Dermis blood vessel endothelial cell (primary cell): ENCODE measurements around the gene IQCN. TPM values are rescaled to one million over a fixed set of nuclear protein-coding genes. Genes with fewer than 3 reads are reported as not detected.
A peak's percentile ranks its signal among the peaks of the same experiment; 100 is the strongest.

ENCODE experiments used
- DNase-seq: peaks from one replicate; pipeline ENCODE4 v3.0.0; 2010
- total RNA-seq: library from RNA; depleted of rRNA; stranded (reverse); fragments of >200 nt; gene quantifications from 2 replicates; pipeline ENCODE4 v1.2.3, GENCODE V29; 2014

The IQCN gene
- total RNA-seq: under 0.01 and 0.17 TPM in 2 replicates

- DNase-seq: peak; percentile 33
Measured at GRCh38 chr19:18274219-18274780, at the start of gene IQCN. TSS of gene IQCN (minus strand) at chr19:18274452. CDS start at chr19:18269478, 4,974 bp downstream.

DNA sequence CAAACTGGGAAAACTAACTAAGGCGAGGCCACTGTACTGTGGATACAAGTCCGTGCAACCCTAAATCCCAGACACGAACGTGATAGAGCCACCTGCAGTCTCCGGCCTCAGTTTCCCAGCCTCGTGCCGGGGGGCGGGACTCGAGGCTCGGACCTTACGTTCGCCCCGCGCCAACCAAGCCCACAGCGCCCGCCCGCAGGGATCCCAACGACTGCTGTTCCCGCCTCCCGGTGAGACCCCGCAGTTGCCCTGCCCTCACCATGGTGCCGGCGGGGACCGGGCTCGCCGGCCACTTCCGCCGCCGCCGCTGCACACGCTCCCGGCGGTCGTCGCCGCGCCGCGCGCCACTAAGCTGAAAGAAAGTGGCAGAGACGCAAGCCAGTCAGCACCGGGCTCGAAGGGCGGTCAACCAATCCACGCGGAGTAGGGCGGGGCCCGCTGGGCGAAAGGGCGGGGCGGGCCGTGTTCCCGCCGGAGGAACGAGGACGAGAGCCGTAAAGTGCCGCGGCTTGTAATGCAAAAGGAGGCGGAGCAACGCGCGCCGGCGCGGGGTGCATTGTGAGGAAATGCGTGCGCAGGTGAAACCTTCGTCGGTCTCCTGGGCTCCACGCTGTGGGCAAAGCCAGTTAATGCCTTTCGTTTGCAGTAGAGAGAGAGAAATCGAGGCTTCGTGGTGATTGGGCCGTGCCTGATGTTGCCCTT is 48.7 kb upstream of the IQCN start, which contains the start of gene LSM4:
LSM4 (minus strand) TSS at position 318 of the 702 bp plus-strand sequence; CDS start at position 262, 56 bp downstream.
- peak; percentile 98 for DNase-seq

DNA sequence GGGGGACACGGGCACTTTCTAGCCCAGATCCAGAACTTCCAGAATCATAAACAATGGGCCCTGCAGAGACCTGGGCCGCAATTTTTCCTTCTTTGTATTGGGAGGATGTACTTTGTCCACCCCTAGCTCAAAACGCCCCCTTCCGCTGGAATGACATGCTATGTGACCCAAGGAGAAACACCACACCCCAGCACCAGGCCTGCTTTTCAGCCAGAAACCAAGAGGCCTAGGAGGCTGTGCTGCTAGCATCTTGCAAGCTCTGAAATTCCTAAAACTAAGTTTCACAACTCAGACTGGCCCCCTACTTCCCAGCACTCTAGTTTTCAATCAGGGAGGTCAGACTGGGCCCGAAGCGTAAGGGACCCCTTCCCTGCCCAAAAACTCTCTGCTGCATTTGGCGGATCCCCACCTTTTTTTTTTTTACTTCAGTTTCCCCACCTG is 48.1 kb upstream of the IQCN start:
- DNase-seq: peak; percentile 55

- peak; percentile 23 for DNase-seq
Measured at GRCh38 chr19:18321734-18322102, 47.5 kb upstream of the IQCN start.

- peak; percentile 78 for DNase-seq
Measured at GRCh38 chr19:18320865-18321733, 46.8 kb upstream of the IQCN start.

- DNase-seq: no peak
Measured at GRCh38 chr19:18319591-18320135, 45.4 kb upstream of the IQCN start.

GRCh38 chr19:18317961-18318800 is 43.9 kb upstream of the IQCN start:
- peak; percentile 71 for DNase-seq

DNA sequence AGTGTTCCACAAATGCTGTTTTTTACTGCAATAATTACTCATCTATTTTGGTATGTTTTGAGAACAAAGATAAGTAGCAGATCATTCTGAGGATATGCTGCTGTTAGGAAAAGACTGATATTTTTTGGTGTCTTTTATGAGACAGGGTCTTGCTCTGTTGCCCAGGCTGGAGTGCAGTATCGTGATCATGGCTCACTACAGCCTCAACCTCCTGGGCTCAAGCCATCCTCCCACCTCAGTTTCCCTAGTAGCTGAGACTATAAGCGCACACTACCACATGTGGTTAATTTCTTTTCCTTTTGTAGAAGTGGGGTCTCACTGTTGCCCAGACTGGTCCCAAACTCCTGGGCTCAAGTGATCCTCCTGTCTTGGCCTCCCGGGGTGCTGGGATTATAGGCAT is 39.1 kb upstream of the IQCN start:
- DNase-seq: no peak

DNA sequence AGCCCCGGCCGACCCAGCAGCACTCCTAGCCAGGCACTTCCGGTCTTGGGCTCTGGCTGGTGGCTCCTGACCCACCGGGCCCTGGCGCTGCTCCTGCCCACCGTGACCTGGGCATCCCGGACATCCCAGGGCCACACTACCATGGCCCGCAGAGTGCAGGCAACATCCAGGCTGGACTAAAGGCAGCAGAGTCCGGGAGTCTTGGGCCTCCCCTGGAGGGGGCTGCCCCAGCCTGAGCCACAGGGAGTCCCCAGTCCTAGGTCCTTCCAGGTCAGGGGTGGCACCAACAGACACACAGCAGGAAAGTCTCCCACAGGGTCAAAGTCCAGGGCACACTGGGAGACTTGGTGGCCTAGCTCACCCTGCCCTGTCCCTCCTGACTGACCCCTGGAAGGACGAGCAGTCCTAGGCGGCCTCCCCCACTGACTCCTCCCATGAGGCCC is 37.9 kb upstream of the IQCN start:
- DNase-seq: no peak

DNA sequence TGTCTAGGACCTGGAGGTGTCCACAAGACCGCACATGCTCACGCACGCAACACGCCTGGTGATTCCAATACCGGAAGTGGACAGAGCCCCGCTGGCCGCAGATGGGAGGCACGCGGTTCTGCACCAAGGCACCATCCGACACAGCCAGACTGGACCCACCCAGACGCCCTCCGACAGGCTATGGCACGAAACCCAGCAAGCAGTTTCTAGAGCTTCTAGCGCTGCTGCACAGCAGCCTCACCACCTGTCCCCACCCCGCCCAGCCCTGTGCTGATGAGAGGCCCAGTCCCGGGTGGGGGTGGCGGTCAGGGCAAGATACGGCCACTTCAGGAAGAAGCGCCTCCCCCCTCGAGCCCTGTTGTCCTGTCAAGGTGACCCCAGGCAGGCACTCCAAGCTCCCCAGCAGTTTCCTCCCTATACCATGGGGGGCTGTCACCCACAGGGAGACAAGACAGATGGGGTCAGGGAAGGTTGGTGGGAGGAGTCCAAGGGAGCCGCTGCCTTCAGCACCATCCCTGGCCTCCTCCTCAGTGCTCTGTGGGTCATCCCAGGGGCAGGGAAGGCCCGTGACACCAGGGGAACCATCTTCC is 37.3 kb upstream of the IQCN start:
- no peak for DNase-seq

- no peak for DNase-seq
Measured at GRCh38 chr19:18310966-18311365, 36.7 kb upstream of the IQCN start.

GRCh38 chr19:18310118-18310909 is 36.1 kb upstream of the IQCN start:
- no peak for DNase-seq

DNA sequence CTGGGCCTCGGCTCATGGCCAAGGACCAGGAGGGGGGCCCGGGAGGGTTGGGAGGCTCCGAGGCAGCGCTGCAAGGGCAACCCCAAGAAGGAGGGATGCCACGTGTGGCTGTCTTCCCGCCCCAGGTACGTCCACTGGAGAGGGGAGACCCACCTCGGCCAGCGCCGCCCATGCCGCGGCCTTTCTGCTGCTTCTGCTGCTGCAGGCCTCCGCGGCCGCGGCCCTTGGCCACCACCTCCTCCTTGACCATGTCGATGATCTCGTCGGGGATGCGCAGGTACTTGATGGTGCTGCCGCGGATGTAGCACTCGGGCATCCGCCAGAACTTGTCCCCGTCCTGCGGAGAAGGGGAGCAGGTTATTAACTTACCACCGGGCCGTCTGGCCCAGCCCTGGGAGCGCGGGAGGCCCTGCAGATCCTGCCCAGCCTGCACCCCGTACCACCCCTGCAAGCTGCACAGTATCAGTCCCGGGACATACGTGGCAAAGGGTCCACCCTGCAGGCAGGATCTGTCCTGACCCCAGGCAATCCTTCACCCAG is 35.3 kb upstream of the IQCN start:
- no peak for DNase-seq

DNA sequence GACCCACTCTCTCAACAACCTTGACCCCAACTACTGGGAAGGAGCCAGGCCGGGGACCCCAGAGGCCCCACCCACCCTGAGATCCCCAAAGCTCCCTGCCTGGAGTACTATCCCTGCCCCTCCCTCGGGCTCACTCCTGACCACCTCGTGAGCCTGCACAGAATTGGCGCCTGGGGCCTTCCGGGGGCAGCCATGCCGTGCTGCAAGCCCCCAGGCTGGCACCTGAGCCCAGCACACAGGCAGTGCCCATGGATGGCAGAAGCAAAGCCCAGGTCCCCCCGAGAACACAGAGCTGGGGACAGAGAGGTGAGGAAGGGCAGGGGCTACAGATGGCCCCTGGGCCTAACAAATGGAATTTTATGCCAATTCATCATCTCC is 34.7 kb upstream of the IQCN start:
- no peak for DNase-seq

DNA sequence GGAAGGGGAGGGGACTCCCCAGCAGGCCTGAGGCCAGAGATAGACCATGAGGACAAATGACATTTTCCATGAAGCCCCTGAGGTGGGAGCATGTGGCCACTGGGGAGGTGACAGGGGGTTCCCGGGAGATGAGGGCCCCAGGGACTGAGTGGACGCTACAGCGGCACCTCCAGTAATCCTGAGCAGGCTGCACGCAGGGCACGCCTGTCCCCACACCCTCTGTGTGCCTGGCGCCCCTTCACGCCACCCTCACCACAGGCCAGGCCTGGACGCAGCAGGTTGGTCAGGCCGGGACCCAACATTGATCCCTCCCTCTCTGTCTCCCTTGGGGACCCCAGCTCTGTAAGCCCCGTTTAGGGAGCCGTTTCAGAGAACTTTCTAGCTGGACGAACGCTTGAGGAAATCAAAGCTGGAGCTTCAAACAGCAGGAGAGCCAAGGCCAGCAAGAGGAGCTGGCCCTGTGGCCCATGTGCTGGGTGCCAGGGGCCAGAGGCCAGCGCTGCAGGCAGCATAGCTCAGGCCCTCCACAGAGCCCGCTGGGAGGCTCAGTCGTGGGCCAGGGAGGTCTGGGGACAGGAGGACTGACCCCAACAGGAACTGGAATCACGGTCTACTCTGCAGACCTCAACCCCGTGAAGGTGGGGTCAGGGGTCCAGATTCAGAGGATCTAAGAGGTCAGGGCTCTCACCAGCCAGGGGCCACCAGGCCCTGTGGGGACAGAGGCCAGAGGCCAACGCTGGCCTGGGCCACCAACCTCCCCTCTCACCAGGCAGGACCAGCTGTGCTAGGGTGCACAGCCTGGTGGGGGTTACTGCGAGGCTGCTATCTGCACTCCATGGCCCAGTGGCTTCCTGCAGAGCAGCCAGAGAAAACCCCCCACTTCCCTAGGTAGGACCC is 34.0 kb upstream of the IQCN start:
- no peak for DNase-seq

DNA sequence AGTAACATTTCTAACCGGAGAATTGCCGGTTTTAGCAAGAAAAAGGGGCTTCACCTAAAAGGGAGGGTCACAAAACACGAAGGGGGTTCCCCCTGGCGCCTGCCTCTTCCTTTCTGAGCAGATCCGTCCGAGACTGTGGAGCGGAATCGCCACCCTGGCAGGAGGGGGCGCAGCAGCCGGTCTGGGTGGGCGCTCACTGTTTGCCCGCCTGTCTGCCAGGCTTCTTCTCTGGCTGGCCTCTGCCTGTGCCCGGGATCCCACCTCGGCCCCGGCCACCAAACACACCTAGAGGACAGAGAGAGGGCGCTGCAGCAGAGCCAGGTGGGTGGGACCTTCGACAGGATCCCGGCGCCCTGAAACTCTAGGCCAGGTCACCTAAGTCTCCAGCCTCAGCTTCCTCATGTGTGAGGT is 33.0 kb upstream of the IQCN start:
- DNase-seq: no peak

GRCh38 chr19:18306888-18307260 is 32.6 kb upstream of the IQCN start:
- DNase-seq: no peak

GRCh38 chr19:18306209-18306887 is 32.1 kb upstream of the IQCN start:
- DNase-seq: no peak
